GM23248 (cell line): Measurements from ENCODE around the gene XXYLT1.

Experiments
- EZH2 ChIP-seq: fragments of 200-600 bp; sonication (generic); IDR thresholded peaks from 2 replicates; pipeline ENCODE4 v1.6.1; 2018; ENCODE audit warnings: antibody characterized with exemption, mild to moderate bottlenecking; ENCODE audit not compliant: insufficient read depth, poor library complexity, severe bottlenecking
- EZH2phosphoT487 ChIP-seq: fragments of 200-600 bp; sonication (generic); IDR thresholded peaks from 2 replicates; pipeline ENCODE4 v1.6.1; 2018; ENCODE audit warnings: antibody characterized with exemption, moderate library complexity, mild to moderate bottlenecking, low read depth; ENCODE audit not compliant: insufficient read depth

- TF ChIP-seq EZH2 (no peak), EZH2phosphoT487 (no peak)
Observed at GRCh38 chr3:195196266-195196665, 74.7 kb downstream of the XXYLT1 start.
